GM18499 (cell line): ENCODE measurements around the gene CNOT3.
"Not testable (repeated sequence)": the region's sequence is repeated elsewhere in the genome, so short reads cannot be mapped to it uniquely, and the experiment has no call there.

Source experiments
- ATAC-seq: cut with Tn5 transposase; IDR thresholded peaks from one replicate; pipeline ENCODE4 v1.9.1; 2021; ENCODE audit warnings: moderate number of reproducible peaks; ENCODE audit not compliant: insufficient read depth, unreplicated experiment

CNOT3 gene

DNA sequence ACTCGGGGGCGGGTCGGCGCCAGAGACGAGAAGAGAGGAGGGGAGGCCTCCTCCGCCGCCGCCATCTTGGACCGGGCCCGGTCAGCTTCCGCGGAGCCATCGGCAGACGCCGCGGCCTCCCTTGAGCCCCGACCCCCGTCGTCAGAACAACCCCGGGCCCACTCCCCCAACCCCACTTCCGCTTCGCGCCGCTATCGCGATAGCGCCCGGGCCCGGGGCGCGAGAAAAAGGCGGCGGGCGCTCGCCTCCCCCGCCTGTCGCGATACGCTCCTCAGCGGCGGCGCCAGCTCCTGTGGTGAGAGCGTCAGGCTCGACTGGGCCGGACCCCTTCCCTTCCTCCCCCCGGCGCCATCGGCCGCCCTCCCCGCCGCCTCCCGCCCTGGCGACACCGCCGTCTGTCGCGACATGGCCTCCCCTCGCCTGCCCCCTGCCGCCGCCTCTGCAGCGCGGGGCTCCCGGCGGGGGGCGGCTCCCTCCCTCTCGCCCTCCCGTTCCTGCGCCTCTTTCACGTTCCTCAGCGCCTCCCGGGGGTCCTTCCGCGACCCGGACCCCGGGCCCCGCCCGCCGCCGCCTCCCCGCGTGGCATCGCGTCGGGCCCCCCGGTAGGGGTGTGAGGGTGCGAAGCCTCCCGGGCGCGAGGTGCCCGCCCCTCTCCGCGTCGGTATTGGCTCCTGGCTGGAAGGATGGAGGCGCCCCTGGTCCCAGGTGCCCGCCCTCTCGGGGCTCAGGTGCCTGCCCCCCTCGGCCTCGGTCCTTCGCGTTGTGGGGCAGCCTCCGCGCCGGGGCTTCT is at the start of gene CNOT3:
Gene CNOT3, plus strand, starts transcription at position 64 of the 790 bp plus-strand sequence. CDS start 5,217 bp downstream, outside the sequence.
- no peak for ATAC-seq

DNA sequence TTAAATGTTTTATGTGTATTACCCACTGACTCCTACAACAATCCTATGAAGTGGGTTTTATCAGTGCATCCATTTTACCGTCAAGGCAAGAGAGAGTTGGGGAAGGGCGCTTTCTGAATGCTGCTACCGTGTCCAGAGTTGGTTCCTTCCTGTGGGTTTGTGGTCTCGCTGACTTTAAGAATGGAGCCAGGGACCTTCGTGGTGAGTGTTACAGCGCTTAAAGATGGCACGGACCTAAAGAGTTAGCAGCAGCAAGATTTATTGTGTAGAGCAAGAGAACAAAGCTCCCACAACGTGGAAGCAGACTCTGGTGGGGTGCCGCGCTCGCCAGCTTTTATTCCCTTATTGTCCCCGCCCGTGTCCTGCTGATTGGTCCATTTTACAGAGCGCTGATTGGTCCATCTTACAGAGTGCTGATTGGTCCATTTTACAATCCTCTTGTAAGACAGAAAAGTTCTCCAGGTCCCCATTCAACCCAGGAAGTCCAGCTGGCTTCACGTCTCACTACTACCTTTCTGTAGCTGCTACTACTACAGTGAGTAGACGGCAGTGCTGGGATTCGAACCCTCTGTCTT is 43.0 kb upstream of the CNOT3 start:
- ATAC-seq: no peak

GRCh38 chr19:54095136-54095858 is 42.3 kb upstream of the CNOT3 start:
- no peak for ATAC-seq

- ATAC-seq: not testable (repeated sequence)
Measured at GRCh38 chr19:54095859-54096616, 41.5 kb upstream of the CNOT3 start.

- no peak for ATAC-seq
Measured at GRCh38 chr19:54096617-54097106, 40.9 kb upstream of the CNOT3 start.

- no peak for ATAC-seq
Measured at GRCh38 chr19:54099190-54099902, 38.2 kb upstream of the CNOT3 start.

DNA sequence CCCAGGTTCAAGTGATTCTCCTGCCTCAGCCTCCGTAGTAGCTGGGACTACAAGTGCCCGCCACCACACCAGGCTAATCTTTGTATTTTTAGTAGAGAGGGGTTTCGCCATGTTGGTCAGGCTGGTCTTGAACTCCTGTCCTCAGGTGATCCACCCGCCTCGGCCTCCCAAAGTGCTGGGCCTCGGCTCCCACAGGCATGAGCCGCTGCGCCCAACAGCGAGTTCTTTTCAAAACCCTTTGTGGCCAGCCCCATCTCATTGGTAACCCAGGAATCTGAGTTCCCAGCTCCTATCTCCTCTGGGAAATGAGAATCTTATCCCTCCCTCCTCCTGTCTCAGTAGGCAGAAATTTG is 37.7 kb upstream of the CNOT3 start:
- ATAC-seq: not testable (repeated sequence)

- ATAC-seq: no peak
Measured at GRCh38 chr19:54100561-54100960, 37.0 kb upstream of the CNOT3 start, which contains the start of gene OSCAR. OSCAR (minus strand) TSS chr19:54100803; CDS start chr19:54100792, 11 bp downstream.

DNA sequence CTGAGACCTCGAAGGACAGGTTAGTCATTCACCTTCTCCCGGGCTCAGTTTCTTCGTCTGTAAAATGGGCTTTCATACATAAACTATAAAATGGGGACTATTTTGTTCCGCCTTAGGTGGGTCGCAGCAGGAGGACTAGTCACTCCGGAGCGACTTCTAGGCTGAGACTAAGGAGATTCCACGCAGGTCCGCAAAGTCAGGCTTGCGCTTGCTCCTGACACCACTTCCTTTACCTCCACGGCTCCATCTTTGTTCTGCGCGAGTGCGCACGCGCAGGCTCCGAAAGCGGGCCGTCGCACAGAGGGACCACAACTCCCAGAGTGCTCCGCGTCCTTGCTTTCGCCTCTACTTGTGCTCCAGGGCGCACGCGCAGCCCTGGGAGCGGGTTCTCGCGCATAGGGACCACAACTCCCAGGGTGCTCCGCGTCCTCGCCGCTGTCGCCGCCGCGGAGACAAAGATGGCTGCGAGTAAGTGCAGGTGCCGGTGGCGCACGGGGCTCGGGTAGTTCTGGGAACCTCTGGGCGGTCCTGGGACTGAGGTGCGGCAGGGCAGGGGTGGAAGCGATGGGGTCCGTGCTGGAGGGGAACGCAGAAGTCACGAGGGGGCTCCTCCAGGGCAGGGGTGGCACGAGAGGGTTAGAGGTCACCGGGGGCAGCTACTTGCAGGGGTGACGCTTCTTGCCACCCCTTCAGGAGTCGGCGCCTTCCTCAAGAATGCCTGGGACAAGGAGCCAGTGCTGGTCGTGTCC is 35.0 kb upstream of the CNOT3 start, which contains the start of gene NDUFA3:
Gene NDUFA3, plus strand, starts transcription at position 435 of the 749 bp plus-strand sequence. Its CDS starts 24 bp downstream, at position 459.
- peak; percentile 55 for ATAC-seq

GRCh38 chr19:54104998-54105715 is 32.4 kb upstream of the CNOT3 start:
- no peak for ATAC-seq

- no peak for ATAC-seq
Measured at GRCh38 chr19:54105796-54106195, 31.8 kb upstream of the CNOT3 start.

- no peak for ATAC-seq
Measured at GRCh38 chr19:54106716-54107115, 30.8 kb upstream of the CNOT3 start.

- no peak for ATAC-seq
Measured at GRCh38 chr19:54107876-54108490, 29.6 kb upstream of the CNOT3 start.

- no peak for ATAC-seq
Measured at GRCh38 chr19:54108496-54108895, 29.1 kb upstream of the CNOT3 start.

GRCh38 chr19:54109651-54110050 is 27.9 kb upstream of the CNOT3 start:
- ATAC-seq: no peak

- ATAC-seq: no peak
Measured at GRCh38 chr19:54114340-54115108, 23.0 kb upstream of the CNOT3 start.
